NT2/D1 (cell line): Measurements from ENCODE around the gene TOMM5.

Experiments used
- SUZ12 ChIP-seq: IDR thresholded peaks from 2 replicates; pipeline ENCODE4 v1.6.1; 2011; ENCODE audit not compliant: insufficient read length, insufficient read depth; ENCODE audit errors: extremely low read depth
- YY1 ChIP-seq: IDR thresholded peaks from 2 replicates; pipeline ENCODE4 v1.6.1; 2011; ENCODE audit not compliant: insufficient read length, insufficient read depth

DNA sequence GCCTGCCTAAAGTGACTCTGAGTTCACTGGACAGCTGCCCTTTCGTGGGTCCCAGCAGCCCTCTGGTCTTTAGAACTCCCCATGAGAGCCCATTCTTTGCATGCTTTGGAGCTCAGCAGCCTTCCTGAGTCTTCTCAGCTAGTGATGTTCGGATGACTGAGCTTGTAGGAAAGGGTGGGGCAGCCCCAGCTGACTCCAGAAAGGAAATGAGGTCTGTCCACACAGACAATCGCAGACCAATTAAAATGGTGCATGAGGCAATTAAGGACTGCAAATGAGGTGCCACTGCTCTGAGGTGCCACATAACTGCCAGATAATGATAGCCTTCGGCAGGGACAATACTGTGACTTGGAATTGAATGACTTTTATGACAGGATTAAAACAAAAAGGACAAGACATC lies 25.4 kb upstream of the TOMM5 start:
- TF ChIP-seq YY1 (no peak), SUZ12 (no peak)
